HG02973 (cell line): Measurements from ENCODE around the gene GAL3ST2.
"Not testable (repeated sequence)": the region's sequence is repeated elsewhere in the genome, so short reads cannot be mapped to it uniquely, and the experiment has no call there.

ENCODE experiments used
- ATAC-seq: cut with Tn5 transposase; IDR thresholded peaks from one replicate; pipeline ENCODE4 v1.9.1; 2021; ENCODE audit warnings: moderate library complexity; ENCODE audit not compliant: unreplicated experiment

The GAL3ST2 gene

DNA sequence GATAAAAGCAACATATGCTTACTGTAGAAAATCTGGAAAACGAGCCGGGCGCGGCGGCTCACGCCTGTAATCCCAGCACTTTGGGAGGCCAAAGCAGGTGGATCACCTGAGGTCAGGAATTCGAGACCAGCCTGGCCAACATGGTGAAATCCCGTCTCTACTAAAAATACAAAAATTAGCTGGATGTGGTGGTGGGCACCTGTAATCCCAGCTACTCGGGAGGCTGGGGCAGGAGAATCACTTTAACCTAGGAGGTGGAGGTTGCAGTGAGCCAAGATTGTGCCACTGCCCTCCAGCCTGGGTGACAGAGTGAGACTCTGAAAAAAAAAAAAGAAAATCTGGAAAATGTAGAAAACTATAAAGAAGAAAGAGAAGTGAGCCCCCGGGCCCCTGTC is 41.2 kb downstream of the GAL3ST2 start:
- ATAC-seq = not testable (repeated sequence)

DNA sequence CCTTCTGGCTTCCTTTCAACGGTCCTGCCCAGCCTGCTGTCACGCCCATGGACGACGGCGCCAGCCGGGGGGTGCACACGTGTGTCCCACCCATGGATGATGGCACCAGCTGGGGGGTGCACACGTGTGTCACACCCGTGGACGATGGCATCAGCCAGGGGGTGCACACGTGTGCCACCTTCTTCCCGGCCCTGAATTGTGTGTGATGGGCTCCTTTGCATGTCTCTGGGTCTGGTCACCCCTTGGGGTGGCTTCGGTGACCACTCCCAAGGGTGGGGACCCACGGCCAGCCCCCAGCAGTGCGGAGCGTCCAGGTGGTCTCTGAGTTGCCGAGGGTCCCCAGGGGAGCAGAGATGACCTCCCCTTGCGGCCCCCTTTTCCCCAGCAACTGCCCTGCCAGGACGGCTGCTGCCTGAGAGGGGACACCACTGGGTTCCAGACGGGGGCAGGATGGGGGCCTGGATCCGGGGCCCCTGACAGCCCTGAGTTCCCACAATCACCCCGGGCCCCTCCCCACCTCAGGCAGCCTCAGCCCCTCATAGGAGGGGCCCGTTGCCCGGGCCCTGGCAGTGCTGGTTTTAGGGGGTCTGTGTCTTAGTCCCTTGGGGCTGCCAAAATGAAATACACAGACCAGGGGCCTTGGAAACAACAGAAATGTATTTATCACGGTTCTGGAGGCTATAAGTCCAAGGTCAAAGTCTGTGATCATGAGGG is 41.8 kb downstream of the GAL3ST2 start:
- no peak for ATAC-seq

DNA sequence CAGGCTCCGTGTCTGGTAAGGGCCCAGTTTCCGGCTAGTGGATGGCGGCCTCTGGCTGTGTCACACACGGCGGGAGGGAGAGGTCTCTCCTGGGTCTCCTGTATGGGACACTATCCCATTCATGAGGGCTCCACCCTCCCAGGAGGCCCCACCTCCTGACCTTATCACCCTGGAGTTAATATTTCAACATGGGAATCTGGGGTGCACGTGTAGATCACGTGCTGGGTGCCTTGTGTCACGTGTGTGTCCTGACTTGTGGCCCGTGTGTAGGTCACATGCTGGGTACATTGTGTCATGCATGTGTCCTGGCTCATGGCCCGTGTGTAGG is 42.3 kb downstream of the GAL3ST2 start:
- no peak for ATAC-seq

DNA sequence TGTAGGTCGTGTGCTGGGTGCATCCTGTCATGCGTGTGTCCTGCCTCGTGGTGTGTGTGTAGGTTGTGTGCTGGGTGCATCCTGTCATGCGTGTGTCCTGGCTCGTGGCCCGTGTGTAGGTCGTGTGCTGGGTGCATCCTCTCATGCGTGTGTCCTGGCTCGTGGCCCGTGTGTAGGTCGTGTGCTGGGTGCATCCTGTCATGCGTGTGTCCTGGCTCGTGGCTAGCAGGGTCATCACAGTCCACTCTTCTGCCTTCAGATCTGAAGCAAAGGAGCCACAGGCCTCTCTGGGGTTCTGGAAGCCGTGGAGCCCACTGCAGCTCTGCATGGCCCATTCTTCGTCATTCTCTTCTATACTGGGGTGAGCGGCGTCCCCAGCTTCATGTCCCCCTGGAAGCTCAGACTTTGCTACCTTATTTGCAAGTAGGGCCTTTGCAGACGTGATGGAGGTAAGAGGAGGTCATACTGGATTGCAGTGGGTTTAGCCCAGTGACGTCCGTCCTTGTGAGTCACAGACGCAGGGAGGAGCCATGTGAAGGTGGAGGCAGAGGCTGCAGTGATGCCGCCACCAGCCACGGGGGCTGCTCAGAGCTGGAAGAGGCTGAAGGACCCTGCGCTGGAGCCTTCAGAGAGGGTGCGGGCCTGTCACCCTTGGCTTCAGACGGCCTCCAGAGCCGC is 43.5 kb downstream of the GAL3ST2 start:
- not testable (repeated sequence) for ATAC-seq

DNA sequence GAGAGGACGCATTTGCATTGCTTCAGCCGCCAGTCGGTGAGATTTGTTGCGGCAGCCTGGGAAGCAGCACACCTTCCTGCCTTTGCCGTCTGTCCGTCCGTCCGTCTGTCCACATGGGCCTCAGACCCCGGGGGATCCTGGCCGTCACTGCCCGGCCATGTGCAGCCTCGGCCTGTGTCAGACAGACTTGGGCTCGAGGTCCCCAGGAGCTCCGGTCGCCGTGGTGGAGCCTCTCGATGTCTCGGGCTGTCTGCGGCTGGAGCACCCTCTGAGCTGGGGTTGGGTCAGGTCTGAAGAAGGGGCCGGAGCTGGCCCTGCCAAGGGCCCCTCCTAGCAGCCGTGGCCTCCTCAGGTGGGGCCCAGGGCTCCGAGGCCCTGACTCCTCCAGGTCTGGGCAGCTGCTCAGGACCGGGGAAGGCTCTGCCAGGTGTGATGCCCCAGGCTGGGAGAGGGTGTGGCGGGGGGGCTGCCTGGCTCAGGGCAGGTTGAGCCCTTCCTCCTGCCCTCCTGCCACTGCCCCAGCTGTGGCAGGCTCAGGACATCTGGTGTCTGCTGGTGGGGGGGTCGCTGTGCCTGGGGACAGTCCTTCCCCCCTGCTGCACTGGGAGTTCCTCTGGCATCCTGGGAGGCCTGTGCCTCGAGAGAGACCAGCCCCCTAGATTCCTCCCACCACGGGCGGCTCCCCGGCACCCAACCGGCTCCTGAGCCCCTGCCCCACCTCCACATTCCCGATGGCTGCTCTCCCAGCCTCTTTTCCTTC is 44.2 kb downstream of the GAL3ST2 start:
- no peak for ATAC-seq

DNA sequence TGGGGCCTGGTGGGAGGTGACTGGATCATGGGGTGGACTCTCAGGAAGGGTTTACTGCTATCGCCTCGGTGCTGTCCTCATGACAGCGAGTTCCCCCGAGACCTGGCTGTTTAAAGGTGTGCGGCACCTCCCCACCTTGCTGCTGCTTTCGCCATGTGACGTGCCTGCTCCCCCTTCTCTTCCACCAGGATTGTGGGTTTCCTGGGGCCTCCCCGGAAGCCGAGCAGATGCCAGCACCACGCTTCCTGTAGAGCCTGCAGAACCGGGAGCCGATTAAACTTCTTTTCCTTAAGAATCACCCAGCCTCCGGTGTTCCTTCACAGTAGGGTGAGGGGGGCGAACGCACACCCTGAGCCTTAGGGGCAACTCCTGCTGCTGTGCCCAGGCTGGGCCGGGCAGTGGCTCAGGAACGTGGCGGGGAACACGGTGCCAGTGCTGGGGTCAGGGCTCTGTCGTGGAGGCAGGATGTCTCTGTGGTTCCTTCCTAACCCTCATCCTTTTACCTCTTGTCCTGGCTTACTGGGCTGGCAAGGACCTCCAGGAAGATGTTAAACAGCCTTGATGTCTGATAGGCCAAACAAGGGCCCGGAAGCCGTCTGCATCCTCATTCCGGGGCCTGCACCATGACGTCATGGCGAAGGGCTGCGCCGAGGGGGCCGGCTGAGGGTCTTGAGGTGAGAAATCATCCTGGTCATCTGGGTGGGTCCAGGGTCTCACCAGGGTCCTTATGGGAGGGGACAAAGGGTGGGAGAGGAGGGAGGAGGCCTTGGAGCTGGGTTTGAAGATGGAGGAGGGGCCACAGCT is 45.0 kb downstream of the GAL3ST2 start:
- ATAC-seq = no peak

DNA sequence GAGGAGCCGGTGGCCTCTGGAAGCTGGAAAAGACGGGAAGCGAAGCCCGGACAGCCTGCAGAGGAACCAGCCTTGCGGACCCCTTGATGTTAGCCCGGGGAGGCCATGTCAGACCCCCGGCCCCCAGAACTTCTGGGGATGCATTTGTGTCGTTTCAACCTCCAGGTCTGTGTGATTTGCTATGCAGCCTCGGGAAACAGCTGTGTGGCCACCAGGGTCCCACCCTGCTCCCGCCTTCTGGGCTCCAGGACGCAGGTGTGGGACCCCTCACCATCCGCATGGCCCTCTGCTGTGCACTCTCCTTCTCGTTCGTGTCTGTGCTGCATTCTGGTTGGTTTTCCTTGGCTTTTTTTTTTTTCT is 45.6 kb downstream of the GAL3ST2 start:
- ATAC-seq = no peak

DNA sequence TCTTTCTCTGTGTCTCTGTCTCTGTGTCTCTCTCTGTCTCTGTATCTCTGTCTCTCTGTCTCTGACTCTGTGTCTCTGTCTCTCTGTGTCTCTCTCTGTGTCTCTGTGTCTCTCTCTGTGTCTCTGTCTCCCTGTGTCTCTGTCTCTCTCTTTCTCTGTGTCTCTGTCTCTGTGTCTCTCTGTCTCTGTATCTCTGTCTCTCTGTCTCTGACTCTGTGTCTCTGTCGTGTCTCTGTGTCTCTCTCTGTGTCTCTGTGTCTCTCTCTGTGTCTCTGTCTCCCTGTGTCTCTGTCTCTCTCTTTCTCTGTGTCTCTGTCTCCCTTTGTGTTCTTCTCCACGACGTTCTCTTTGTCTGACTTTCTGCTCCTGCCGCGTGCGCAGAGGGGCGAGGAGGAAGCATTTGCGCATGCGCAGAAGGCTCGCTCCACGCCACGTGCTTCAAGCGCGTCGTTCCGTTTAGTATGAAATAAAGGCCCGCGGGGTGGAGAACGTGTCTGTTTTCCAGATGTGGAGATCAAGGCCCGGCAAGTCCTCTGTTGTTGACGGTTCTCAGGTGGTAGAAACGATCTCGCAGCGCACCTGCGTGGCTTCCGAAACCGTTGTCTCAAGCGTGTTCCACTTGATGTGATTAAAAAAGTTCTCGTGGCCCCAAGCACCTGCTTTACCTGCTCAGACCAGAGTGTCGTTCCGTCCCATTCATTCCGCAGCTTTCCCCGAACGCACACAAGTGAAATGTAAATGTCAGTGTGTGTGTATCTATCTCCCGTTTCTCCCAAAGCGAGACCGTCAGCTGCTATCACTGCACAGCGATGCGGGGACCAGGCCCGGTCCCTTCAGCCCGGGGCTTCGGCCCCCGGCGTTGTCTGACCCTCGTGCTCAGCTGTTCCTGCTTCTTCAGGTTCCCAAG is 47.2 kb downstream of the GAL3ST2 start:
- not testable (repeated sequence) for ATAC-seq

DNA sequence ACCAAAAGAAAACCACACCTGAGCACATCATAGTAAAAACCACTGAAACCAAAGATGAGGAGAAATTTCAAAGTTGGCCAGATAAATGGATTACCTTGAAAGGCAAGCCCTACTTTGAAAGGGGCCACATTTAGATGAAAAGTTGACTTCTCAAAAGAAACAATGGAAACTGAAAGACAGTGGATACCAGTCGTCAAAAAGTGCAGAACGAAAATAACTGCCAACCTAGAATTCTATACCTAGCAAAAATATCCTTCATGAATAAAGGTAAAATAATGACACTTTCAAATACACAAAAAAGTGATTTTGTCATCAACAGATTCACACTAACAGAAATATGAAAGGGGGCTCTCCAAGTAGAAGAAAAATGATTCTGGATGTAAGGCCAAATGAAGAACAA is 50.8 kb downstream of the GAL3ST2 start:
- ATAC-seq = no peak

DNA sequence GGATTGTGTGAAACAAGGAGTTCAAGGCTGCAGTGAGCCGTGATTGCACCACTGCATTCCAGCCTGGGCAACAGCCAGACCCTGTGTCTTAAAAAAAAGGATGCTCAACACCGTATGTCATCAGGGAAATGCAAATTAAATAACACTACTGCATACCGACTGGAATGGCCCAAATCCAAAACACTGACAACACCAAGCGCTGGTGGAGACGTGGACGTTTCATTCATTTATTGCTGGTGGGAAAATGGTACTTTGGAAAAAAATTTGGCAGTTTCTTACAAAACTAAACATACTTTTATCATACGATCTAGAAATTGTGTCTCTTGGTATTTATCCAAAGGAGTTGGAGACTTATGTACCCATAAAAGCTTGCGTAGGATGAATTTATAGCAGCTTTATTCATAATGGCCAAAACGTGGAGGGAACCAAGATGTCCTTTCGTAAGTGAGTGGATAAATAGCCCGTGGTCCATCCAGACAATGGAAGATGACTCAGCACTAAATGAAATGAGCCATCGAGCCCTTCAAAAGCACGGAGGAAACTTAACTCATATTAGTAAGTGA is 56.6 kb downstream of the GAL3ST2 start:
- no peak for ATAC-seq

DNA sequence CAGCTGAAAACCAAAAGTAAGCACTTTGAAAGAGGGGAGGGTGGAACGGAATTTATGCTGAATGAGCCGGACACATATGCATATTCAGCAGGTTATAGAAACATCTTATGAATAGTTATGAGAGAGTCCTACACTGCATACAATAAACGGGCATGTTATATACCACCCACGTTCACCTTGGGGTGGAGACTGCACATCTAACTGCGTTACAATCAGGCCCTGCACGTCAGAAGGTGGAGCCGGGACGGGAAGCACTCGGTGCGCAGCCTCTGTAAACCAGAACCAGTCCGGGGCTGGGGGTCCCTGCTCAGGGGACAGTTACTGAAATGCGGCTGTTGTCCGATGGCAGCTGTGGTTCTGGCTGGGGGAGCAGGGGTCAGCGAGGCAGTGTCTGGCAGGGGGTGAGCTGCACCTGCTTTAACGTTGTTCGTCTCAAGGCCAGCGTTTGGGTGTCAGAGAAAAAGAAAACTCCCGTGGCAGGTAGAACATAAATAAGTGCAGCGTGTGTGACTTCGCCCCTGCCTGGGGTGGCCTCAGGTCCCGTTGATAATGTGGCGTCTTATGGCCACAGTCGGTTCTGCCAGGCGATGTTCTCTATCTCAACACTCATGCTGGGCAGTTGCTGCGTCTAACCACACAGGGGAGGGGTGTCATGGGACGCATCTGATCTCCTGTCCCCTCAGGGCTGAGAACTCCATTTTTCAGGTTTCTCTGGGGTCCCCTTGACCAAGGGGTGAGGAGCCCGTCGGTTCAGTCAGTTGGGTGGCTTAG is 57.3 kb downstream of the GAL3ST2 start:
- not testable (repeated sequence) for ATAC-seq

DNA sequence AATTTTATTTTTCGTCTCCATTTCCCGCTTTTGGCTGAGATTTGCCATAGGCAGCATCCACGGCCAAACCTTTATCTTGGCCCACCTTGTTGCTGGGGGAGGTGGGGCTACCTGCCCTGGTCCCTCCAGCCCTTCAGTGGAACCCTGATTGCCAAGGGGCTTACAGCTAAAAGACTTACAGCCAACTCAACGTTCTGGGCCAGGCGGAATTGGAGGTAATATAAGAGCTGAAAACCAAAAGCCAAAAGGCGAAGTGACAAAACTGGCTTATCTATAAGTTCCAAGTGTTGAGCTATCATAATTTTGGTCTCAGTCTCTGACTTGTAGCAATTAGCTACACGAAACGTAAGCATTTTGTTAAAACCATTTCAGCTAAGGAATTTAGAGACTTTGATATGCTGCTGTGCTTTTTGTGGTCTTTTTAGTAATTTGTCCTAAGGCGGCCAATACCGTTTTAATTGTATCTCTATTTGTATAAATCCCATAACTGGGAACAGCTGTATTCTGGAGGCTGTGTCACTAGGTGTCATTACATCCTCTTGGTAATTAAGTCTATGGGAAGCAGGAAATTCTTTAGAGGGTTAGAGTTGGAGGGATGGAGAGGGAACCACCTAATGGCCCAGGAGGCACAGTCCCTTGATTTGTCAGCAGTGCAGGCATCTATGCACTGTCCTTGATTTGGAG is 58.0 kb downstream of the GAL3ST2 start:
- no peak for ATAC-seq

DNA sequence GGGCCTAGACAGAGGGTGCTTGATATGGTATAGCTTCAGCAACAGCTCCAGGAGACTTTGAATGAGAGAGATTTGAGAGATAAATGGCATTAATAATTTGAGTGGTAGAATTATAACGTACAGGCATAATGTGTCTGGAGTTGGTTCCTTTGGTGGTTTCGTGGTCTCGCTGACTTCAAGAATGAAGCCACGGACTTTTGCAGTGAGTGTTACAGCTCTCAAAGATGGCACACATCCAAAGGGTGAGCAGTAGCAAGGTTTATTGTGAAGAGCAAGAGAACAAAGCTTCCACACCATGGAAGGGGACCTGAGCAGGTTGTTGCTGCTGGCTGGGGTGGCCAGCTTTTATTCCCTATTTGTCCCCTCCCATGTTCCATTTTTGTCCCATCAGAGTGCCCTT is 59.0 kb downstream of the GAL3ST2 start:
- no peak for ATAC-seq

DNA sequence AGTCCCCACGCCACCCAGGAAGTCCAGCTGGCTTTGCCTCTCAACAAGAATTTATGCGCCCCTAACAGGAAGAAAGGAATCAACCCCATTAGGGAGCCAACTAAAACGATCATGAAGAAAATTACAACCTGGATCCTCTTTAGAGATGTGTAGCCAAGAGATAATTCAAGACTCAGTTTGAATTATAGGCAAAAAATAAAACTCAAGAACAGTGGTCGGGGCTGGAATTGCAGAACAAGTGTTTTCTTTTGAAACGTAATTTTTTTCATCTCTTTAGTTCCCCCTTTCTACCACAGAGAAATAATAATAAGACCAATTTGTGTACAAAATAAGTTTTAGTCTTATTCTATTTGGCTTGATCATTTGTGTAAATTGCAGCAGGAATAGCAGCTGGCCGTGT is 59.7 kb downstream of the GAL3ST2 start:
- no peak for ATAC-seq

DNA sequence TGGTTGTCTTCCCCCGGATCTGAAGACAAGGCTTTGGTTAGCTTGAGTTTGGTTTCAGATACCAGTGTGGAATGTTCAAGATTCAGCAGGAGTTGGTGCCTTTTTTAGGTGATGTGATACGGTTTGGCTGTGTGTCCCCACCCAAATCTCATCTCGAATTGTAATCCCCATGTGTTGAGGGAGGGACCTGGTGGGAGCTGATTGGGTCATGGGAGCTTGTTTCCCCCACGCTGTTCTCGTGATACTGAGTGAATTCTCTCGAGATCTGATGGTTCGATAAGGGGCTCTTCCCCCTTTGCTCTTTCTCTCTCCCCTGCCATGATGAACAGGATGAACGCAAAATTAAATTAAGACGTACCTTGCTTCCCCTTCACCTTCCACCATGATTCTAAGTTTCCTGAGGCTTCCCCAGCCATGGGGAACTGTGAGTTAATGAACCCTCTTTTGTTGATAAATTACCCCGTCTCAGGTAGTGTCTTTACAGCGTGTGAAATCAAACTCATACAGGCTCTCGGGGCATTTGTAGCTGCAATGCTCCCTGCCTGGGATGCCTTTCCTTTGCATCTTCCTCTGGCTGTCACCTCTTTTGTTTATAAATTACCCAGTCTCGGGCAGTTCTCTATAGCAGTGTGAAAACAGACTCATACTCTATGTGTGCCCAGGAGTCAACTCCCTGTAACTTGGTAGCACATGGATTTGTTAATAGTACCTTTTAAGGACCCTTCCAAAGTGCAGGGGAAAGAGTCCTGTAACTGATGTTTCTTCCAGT is 60.8 kb downstream of the GAL3ST2 start:
- no peak for ATAC-seq

DNA sequence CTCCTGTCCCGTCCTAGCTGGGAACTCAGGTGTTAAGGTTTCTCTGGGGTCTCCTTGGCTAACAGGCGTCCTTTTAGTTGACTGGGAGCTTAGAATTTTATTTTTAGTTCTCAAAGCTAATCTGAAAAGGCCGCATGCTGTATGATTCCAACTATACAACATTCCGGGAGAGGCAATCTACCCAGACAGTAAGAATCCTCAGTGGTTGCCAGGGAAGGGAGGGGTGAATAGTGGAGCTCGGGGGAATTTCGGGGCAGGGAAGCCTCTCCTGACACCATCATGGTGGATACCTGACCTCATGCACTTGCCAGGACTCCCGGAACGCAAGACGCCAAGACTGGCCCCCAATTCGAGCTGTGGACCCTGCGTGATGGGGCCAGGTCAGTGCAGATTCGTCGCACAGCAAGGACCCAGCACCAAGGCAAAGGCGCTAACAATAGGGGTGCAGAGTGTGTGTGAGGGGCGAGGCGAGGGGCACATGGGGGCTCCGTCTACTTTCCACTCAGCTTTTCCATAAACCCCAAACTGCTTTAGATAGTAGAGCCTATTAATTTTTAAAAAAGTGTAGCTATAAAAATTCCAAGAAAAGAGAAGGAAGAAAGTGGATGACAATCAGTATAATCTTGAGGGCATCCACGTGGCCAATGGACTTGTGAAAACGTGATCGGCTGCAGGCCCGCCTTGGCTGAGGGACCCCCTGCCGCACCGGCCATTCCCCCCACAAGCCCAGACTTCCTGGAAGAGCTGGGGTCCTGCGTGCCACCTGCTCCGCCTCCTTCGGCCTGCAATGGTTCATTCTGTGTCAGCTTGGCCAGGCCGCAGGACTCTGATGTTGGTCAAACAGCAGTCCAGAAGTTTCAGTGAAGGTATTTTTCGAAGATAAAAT is 64.8 kb downstream of the GAL3ST2 start:
- no peak for ATAC-seq

DNA sequence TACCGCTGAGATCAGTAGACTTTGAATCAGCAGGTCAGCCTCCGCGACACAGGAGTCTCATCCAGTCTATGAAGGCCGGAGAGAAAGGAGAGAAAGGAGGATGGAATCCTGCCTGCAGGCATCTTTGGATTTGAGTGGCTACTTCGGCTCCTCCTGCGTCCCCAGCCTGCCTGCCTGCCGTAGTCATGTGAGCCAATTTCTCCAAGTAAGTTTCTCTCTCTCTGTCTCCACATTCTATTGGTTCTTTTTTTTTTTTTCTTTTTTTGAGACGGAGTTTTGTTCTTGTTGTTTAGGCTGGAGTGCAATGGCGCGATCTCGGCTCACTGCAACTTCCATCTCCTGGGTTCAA is 65.4 kb downstream of the GAL3ST2 start:
- ATAC-seq = no peak
